ENCODE data around the gene MACIR.

MACIR gene

DNA sequence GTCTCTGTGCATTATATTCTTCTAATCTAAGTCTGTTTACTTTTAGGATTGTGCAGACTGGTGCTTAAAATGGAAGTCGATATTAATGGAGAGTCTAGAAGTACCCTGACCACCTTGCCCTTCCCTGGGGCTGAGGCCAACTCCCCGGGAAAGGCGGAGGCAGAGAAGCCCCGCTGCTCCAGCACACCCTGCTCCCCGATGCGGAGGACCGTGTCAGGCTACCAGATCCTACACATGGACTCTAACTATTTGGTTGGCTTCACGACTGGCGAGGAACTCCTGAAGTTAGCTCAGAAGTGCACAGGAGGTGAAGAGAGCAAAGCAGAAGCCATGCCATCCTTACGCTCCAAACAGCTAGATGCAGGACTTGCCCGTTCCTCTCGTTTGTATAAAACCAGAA, 17.3 kb downstream of the MACIR start:
- H4K12ac ChIP-seq (ENCODE audit: low read depth, low read length) = no peak overlapping the region
- DNase-seq = no peak
- H2BK5ac ChIP-seq (ENCODE audit: low read depth, low read length, poor library complexity) = no peak overlapping the region
- no peak overlapping the region for H2AFZ ChIP-seq (ENCODE audit: insufficient read depth, low read length, poor library complexity)
- H2AK5ac ChIP-seq (ENCODE audit: low read length) = no peak overlapping the region
- H2BK120ac ChIP-seq (ENCODE audit: insufficient read depth, low read length, poor library complexity) = no peak overlapping the region
- H3K36me3 ChIP-seq (ENCODE audit: control insufficient read depth in 1 of 2, insufficient read depth in 2 of 2, low read length in 2 of 2) = peaks cover 9 to 18% of the 10 kb centered on the region in 2 experiments
- H2BK12ac ChIP-seq (ENCODE audit: low read length) = no peak overlapping the region
- no peaks in the 10 kb centered on the region for H3K27me3 ChIP-seq (ENCODE audit: insufficient read depth, low read length)
- no peaks in the 10 kb centered on the region for H3K9me3 ChIP-seq (ENCODE audit: insufficient read depth, low read depth, low read length)
- peaks cover 3 to 6% of the 10 kb centered on the region in 2 experiments for H3K4me1 ChIP-seq (ENCODE audit: control insufficient read depth in 1 of 2, insufficient read depth in 2 of 2, low read length in 2 of 2)
- H3K18ac ChIP-seq (ENCODE audit: low read length) = no peak overlapping the region
- no CpG with 5 or more reads among the region's 12 CpGs for WGBS (ENCODE audit: extremely low coverage, insufficient coverage, insufficient read length)
- H3K4ac ChIP-seq (ENCODE audit: low read depth, low read length) = peak overlapping the region; percentile 75
- no peaks in the 10 kb centered on the region for H3K79me1 ChIP-seq (ENCODE audit: low read length)
- no peak overlapping the region for H3K23ac ChIP-seq (ENCODE audit: low read length)
- H3K4me3 ChIP-seq (ENCODE audit: low read depth, low read length) = no peak overlapping the region
- no peak overlapping the region for H3K27ac ChIP-seq (ENCODE audit: low read depth, low read length)
- no peak overlapping the region for H3K4me2 ChIP-seq (ENCODE audit: low read length)
- no peak overlapping the region for H4K91ac ChIP-seq (ENCODE audit: low read depth, low read length)
- no peak overlapping the region for H3K14ac ChIP-seq (ENCODE audit: low read length)
- H3K79me2 ChIP-seq (ENCODE audit: control insufficient read depth, insufficient read depth, low read length, poor library complexity) = peaks cover 11% of the 10 kb centered on the region
- no peak overlapping the region for H4K8ac ChIP-seq (ENCODE audit: low read depth, low read length)
- H3K9ac ChIP-seq (ENCODE audit: low read length) = no peak overlapping the region

DNA sequence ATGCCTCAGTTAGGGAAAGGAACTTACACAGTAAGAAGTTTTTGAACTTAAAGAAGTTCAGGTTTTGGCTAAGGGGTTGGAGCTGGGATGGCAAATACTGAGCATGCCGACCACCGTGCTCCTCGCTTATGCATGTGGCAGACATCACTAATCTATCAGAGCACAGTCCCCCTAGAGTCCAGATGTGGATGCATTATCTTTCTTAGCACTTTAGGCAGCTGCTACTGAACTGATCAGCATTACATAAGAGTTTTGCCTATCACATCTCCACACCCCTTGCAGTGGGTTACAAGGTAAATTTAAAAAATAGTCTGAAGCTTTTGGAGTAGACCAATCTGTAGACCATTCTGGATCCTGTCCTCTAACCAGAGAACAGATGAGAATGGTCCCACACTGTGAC, 22.4 kb downstream of the MACIR start:
- H3K14ac ChIP-seq (ENCODE audit: low read length) = no peak overlapping the region
- no peak overlapping the region for H2AFZ ChIP-seq (ENCODE audit: insufficient read depth, low read length, poor library complexity)
- H3K79me1 ChIP-seq (ENCODE audit: low read length) = peaks cover 2% of the 10 kb centered on the region
- H4K12ac ChIP-seq (ENCODE audit: low read depth, low read length) = no peak overlapping the region
- peaks cover 9 to 17% of the 10 kb centered on the region in 2 experiments for H3K36me3 ChIP-seq (ENCODE audit: control insufficient read depth in 1 of 2, insufficient read depth in 2 of 2, low read length in 2 of 2)
- no peak overlapping the region for H2AK5ac ChIP-seq (ENCODE audit: low read length)
- no peak overlapping the region for H3K4me3 ChIP-seq (ENCODE audit: low read depth, low read length)
- WGBS (ENCODE audit: extremely low coverage, insufficient coverage, insufficient read length) = no CpG with 5 or more reads among the region's 3 CpGs
- H2BK12ac ChIP-seq (ENCODE audit: low read length) = no peak overlapping the region
- H2BK5ac ChIP-seq (ENCODE audit: low read depth, low read length, poor library complexity) = no peak overlapping the region
- no peak overlapping the region for H3K23ac ChIP-seq (ENCODE audit: low read length)
- H4K91ac ChIP-seq (ENCODE audit: low read depth, low read length) = no peak overlapping the region
- peaks cover 2 to 4% of the 10 kb centered on the region in 2 experiments for H3K4me1 ChIP-seq (ENCODE audit: control insufficient read depth in 1 of 2, insufficient read depth in 2 of 2, low read length in 2 of 2)
- no peak overlapping the region for H3K4me2 ChIP-seq (ENCODE audit: low read length)
- H3K27me3 ChIP-seq (ENCODE audit: insufficient read depth, low read length) = no peaks in the 10 kb centered on the region
- no peak overlapping the region for H3K18ac ChIP-seq (ENCODE audit: low read length)
- H3K9me3 ChIP-seq (ENCODE audit: insufficient read depth, low read depth, low read length) = no peaks in the 10 kb centered on the region
- H2BK120ac ChIP-seq (ENCODE audit: insufficient read depth, low read length, poor library complexity) = no peak overlapping the region
- peaks cover 3% of the 10 kb centered on the region for H3K79me2 ChIP-seq (ENCODE audit: control insufficient read depth, insufficient read depth, low read length, poor library complexity)
- H4K8ac ChIP-seq (ENCODE audit: low read depth, low read length) = no peak overlapping the region
- H3K9ac ChIP-seq (ENCODE audit: low read length) = no peak overlapping the region
- H3K4ac ChIP-seq (ENCODE audit: low read depth, low read length) = no peak overlapping the region
- H3K27ac ChIP-seq (ENCODE audit: low read depth, low read length) = no peak overlapping the region
- DNase-seq = no peak

DNA sequence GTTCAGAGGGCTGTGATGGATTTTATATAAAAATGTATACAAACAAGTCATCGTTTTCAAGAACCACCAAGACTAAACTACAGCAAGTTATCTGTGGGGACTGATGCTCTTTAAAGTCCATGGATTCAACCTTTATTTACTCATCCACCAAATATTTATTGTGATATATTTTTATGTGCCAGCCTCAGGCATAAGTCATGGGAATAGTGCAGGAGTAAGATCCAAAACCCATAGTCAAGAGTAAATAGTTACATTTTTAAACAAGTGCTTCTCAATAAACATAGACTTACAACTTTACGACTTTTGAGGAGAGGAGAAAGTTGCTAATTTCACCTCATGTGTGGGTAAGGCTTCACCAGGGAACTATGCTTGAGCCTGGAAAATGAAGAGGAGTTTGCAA, 24.6 kb downstream of the MACIR start:
- H3K4me2 ChIP-seq (ENCODE audit: low read length) = no peak overlapping the region
- no peak overlapping the region for H4K91ac ChIP-seq (ENCODE audit: low read depth, low read length)
- no peak overlapping the region for H3K27ac ChIP-seq (ENCODE audit: low read depth, low read length)
- no peak overlapping the region for H4K8ac ChIP-seq (ENCODE audit: low read depth, low read length)
- H3K18ac ChIP-seq (ENCODE audit: low read length) = no peak overlapping the region
- H3K4ac ChIP-seq (ENCODE audit: low read depth, low read length) = no peak overlapping the region
- no peak overlapping the region for H2BK12ac ChIP-seq (ENCODE audit: low read length)
- no peak for DNase-seq
- H3K79me1 ChIP-seq (ENCODE audit: low read length) = peaks cover 2% of the 10 kb centered on the region
- WGBS (ENCODE audit: extremely low coverage, insufficient coverage, insufficient read length) = no CpG with 5 or more reads among the region's 2 CpGs
- no peak overlapping the region for H3K9ac ChIP-seq (ENCODE audit: low read length)
- H3K14ac ChIP-seq (ENCODE audit: low read length) = no peak overlapping the region
- H2BK120ac ChIP-seq (ENCODE audit: insufficient read depth, low read length, poor library complexity) = no peak overlapping the region
- H2AFZ ChIP-seq (ENCODE audit: insufficient read depth, low read length, poor library complexity) = no peak overlapping the region
- H2BK5ac ChIP-seq (ENCODE audit: low read depth, low read length, poor library complexity) = no peak overlapping the region
- H3K23ac ChIP-seq (ENCODE audit: low read length) = no peak overlapping the region
- peaks cover 7 to 11% of the 10 kb centered on the region in 2 experiments for H3K36me3 ChIP-seq (ENCODE audit: control insufficient read depth in 1 of 2, insufficient read depth in 2 of 2, low read length in 2 of 2)
- H2AK5ac ChIP-seq (ENCODE audit: low read length) = no peak overlapping the region
- no peak overlapping the region for H4K12ac ChIP-seq (ENCODE audit: low read depth, low read length)
- H3K4me1 ChIP-seq (ENCODE audit: control insufficient read depth in 1 of 2, insufficient read depth in 2 of 2, low read length in 2 of 2) = peaks cover 2 to 4% of the 10 kb centered on the region in 2 experiments
- peaks cover 2% of the 10 kb centered on the region for H3K79me2 ChIP-seq (ENCODE audit: control insufficient read depth, insufficient read depth, low read length, poor library complexity)
- H3K27me3 ChIP-seq (ENCODE audit: insufficient read depth, low read length) = no peaks in the 10 kb centered on the region
- H3K9me3 ChIP-seq (ENCODE audit: insufficient read depth, low read depth, low read length) = no peaks in the 10 kb centered on the region
- H3K4me3 ChIP-seq (ENCODE audit: low read depth, low read length) = no peak overlapping the region

DNA sequence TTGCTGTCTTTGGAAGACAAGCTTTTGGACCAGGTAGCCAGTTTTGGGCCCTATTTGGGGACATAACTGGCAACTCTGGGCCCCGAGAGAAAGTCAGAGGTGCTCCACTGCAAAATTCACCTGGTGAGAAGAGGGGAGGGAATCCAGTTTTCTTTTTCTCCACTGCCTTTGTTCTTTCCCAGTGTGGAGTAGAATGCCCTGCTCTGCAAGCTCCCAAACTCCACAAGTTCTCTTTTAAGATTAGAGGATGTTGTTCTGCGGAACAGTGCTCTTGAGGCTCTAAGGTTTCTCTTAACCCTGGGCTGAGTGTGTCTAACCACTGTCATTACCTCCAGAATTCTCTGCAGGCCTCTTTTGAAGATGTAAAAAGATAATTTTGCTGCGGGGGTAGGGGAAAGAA, 25.3 kb downstream of the MACIR start:
- no peak overlapping the region for H2AK5ac ChIP-seq (ENCODE audit: low read length)
- peak overlapping the region; percentile 63 for H2BK5ac ChIP-seq (ENCODE audit: low read depth, low read length, poor library complexity)
- H4K12ac ChIP-seq (ENCODE audit: low read depth, low read length) = no peak overlapping the region
- no peak overlapping the region for H3K18ac ChIP-seq (ENCODE audit: low read length)
- no peak overlapping the region for H3K23ac ChIP-seq (ENCODE audit: low read length)
- peaks cover 2% of the 10 kb centered on the region for H3K79me2 ChIP-seq (ENCODE audit: control insufficient read depth, insufficient read depth, low read length, poor library complexity)
- no peak overlapping the region for H3K4me3 ChIP-seq (ENCODE audit: low read depth, low read length)
- H3K9ac ChIP-seq (ENCODE audit: low read length) = no peak overlapping the region
- peak overlapping the region; percentile 34 for H2BK12ac ChIP-seq (ENCODE audit: low read length)
- peak overlapping the region; percentile 73 for H4K8ac ChIP-seq (ENCODE audit: low read depth, low read length)
- H3K4ac ChIP-seq (ENCODE audit: low read depth, low read length) = no peak overlapping the region
- H3K4me1 ChIP-seq (ENCODE audit: control insufficient read depth in 1 of 2, insufficient read depth in 2 of 2, low read length in 2 of 2) = peaks cover 2 to 4% of the 10 kb centered on the region in 2 experiments
- H3K27me3 ChIP-seq (ENCODE audit: insufficient read depth, low read length) = no peaks in the 10 kb centered on the region
- H4K91ac ChIP-seq (ENCODE audit: low read depth, low read length) = no peak overlapping the region
- DNase-seq = no peak
- peaks cover 2% of the 10 kb centered on the region for H3K79me1 ChIP-seq (ENCODE audit: low read length)
- H2BK120ac ChIP-seq (ENCODE audit: insufficient read depth, low read length, poor library complexity) = no peak overlapping the region
- no CpG with 5 or more reads among the region's 3 CpGs for WGBS (ENCODE audit: extremely low coverage, insufficient coverage, insufficient read length)
- H3K9me3 ChIP-seq (ENCODE audit: insufficient read depth, low read depth, low read length) = no peaks in the 10 kb centered on the region
- H3K27ac ChIP-seq (ENCODE audit: low read depth, low read length) = peak overlapping the region; percentile 71
- H3K36me3 ChIP-seq (ENCODE audit: control insufficient read depth in 1 of 2, insufficient read depth in 2 of 2, low read length in 2 of 2) = peaks cover 7 to 11% of the 10 kb centered on the region in 2 experiments
- no peak overlapping the region for H3K14ac ChIP-seq (ENCODE audit: low read length)
- H2AFZ ChIP-seq (ENCODE audit: insufficient read depth, low read length, poor library complexity) = no peak overlapping the region
- H3K4me2 ChIP-seq (ENCODE audit: low read length) = no peak overlapping the region
